HUES64 (cell line): ENCODE data around the gene UBASH3A. TPM values are rescaled to one million over a fixed set of nuclear protein-coding genes. Genes with fewer than 3 reads are reported as not detected.

ENCODE experiments used
- H3K27ac ChIP-seq: 2 replicates; pipeline ENCODE4 v1.7.0; 2013; ENCODE audit warnings: low read depth, low read length, inconsistent platforms
- H3K27me3 ChIP-seq: 2 replicates; pipeline ENCODE4 v1.6.1; 2013; ENCODE audit warnings: mild to moderate bottlenecking, low read length; ENCODE audit not compliant: insufficient read depth
- H3K36me3 ChIP-seq: 2 replicates; pipeline ENCODE4 v1.6.1; 2013; ENCODE audit warnings: mild to moderate bottlenecking, low read length; ENCODE audit not compliant: insufficient read depth
- H3K4me1 ChIP-seq: 2 replicates; pipeline ENCODE4 v1.6.1; 2013; ENCODE audit warnings: mild to moderate bottlenecking, low read length, moderate library complexity; ENCODE audit not compliant: insufficient read depth
- H3K4me3 ChIP-seq: 2 replicates; pipeline ENCODE4 v1.5.1; 2013; ENCODE audit warnings: mild to moderate bottlenecking, low read length, moderate library complexity
- H3K9ac ChIP-seq: 2 replicates; pipeline ENCODE4 v1.6.1; 2013; ENCODE audit warnings: mild to moderate bottlenecking, low read depth, low read length
- H3K9me3 ChIP-seq: 2 replicates; pipeline ENCODE4 v1.6.1; 2013; ENCODE audit warnings: low read depth, low read length; ENCODE audit not compliant: insufficient read depth
- WGBS: fragments of 150-250, 120-280 bp; methylation state at CpG from one replicate; pipeline ENCODE4 v1.1.7; 2013; ENCODE audit warnings: missing lambda C conversion rate; 5-methylcytosine and 5-hydroxymethylcytosine counted together
- polyA plus RNA-seq, 2 experiments: library from polyadenylated mRNA; stranded (reverse); fragments of 50-300 nt; gene quantifications; one replicate each; pipeline ENCODE4 v1.2.3, GENCODE V29; 2013

The UBASH3A gene
- polyA plus RNA-seq (2013, experiment 1 of 2) = not detected
- polyA plus RNA-seq (2013, experiment 2 of 2) = not detected

GRCh38 chr21:42403611-42404231 is at the start of gene UBASH3A:
Gene UBASH3A (plus strand): TSS chr21:42403902. CDS start chr21:42403946, 44 bp downstream.
- Histone ChIP-seq H3K36me3 (no peaks in the 10 kb centered on the region), H3K4me3 (no peak within 1 kb of the TSS), H3K9me3 (peaks cover 8% of the 10 kb centered on the region), H3K4me1 (0 out of 2 replicates have a peak, but pooled peaks cover 3% of the 10 kb centered on the region), H3K27ac (no peak within 1 kb of the TSS), H3K27me3 (no peaks in the 10 kb centered on the region), H3K9ac (no peak within 1 kb of the TSS)
- WGBS = 92% methylated on average over 21 of the region's 21 CpGs

- Histone ChIP-seq H3K27me3 (no peaks in the 10 kb centered on the region), H3K9ac (no peak overlapping the region), H3K4me3 (no peak overlapping the region), H3K4me1 (no peaks in the 10 kb centered on the region), H3K27ac (no peak overlapping the region), H3K36me3 (no peaks in the 10 kb centered on the region), H3K9me3 (peaks cover 9% of the 10 kb centered on the region; the same call in 1 of the 2 replicates)
- 91% methylated on average over 2 of the region's 2 CpGs for WGBS
Measured at GRCh38 chr21:42356046-42356445, 47.7 kb upstream of the UBASH3A start.

- Histone ChIP-seq H3K9me3 (peaks cover 9% of the 10 kb centered on the region; the same call in 1 of the 2 replicates), H3K27ac (no peak overlapping the region), H3K9ac (no peak overlapping the region), H3K36me3 (no peaks in the 10 kb centered on the region), H3K4me1 (no peaks in the 10 kb centered on the region), H3K27me3 (no peaks in the 10 kb centered on the region), H3K4me3 (no peak overlapping the region)
- 75% methylated on average over 6 of the region's 6 CpGs for WGBS
Measured at GRCh38 chr21:42356650-42357049, 47.1 kb upstream of the UBASH3A start.

- WGBS = 91% methylated on average over 3 of the region's 3 CpGs
- H3K36me3 ChIP-seq = no peaks in the 10 kb centered on the region
- no peak overlapping the region for H3K9ac ChIP-seq
- no peaks in the 10 kb centered on the region for H3K4me1 ChIP-seq
- no peak overlapping the region for H3K4me3 ChIP-seq
- no peaks in the 10 kb centered on the region for H3K27me3 ChIP-seq
- H3K9me3 ChIP-seq = peaks cover 9% of the 10 kb centered on the region; the same call in 1 of the 2 replicates
- no peak overlapping the region for H3K27ac ChIP-seq
Measured at GRCh38 chr21:42357307-42357706, 46.4 kb upstream of the UBASH3A start.

GRCh38 chr21:42358261-42358660 is 45.4 kb upstream of the UBASH3A start:
- Histone ChIP-seq H3K9me3 (peaks cover 9% of the 10 kb centered on the region; the same call in 1 of the 2 replicates), H3K27me3 (no peaks in the 10 kb centered on the region)

GRCh38 chr21:42358937-42359336 is 44.8 kb upstream of the UBASH3A start:
- H3K4me1 ChIP-seq = no peaks in the 10 kb centered on the region
- H3K9ac ChIP-seq = no peak overlapping the region
- no peak overlapping the region for H3K4me3 ChIP-seq
- peaks cover 9% of the 10 kb centered on the region; the same call in 1 of the 2 replicates for H3K9me3 ChIP-seq
- no peaks in the 10 kb centered on the region for H3K36me3 ChIP-seq
- WGBS = 89% methylated on average over 13 of the region's 13 CpGs
- no peaks in the 10 kb centered on the region for H3K27me3 ChIP-seq
- no peak overlapping the region for H3K27ac ChIP-seq

More at GRCh38 chr21:42358261-42358660, 45.4 kb upstream of the UBASH3A start:
- H3K4me1 ChIP-seq = no peaks in the 10 kb centered on the region
- WGBS = 93% methylated on average over 12 of the region's 12 CpGs
- no peak overlapping the region for H3K27ac ChIP-seq
- H3K4me3 ChIP-seq = no peak overlapping the region
- no peak overlapping the region for H3K9ac ChIP-seq
- no peaks in the 10 kb centered on the region for H3K36me3 ChIP-seq

- no peak overlapping the region for H3K9ac ChIP-seq
- H3K36me3 ChIP-seq = no peaks in the 10 kb centered on the region
- H3K27me3 ChIP-seq = no peaks in the 10 kb centered on the region
- H3K27ac ChIP-seq = no peak overlapping the region
- no peak overlapping the region for H3K4me3 ChIP-seq
- H3K9me3 ChIP-seq = peaks cover 9% of the 10 kb centered on the region; the same call in 1 of the 2 replicates
- WGBS = 85% methylated on average over 2 of the region's 2 CpGs
- H3K4me1 ChIP-seq = no peaks in the 10 kb centered on the region
Measured at GRCh38 chr21:42360317-42360716, 43.4 kb upstream of the UBASH3A start.

- Histone ChIP-seq H3K9ac (no peak overlapping the region), H3K27me3 (no peaks in the 10 kb centered on the region), H3K27ac (no peak overlapping the region), H3K4me1 (no peaks in the 10 kb centered on the region), H3K36me3 (no peaks in the 10 kb centered on the region), H3K4me3 (no peak overlapping the region), H3K9me3 (peaks cover 9% of the 10 kb centered on the region; the same call in 1 of the 2 replicates)
- 78% methylated on average over 7 of the region's 7 CpGs for WGBS
Measured at GRCh38 chr21:42361286-42361685, 42.4 kb upstream of the UBASH3A start.

GRCh38 chr21:42362198-42362597 is 41.5 kb upstream of the UBASH3A start:
- Histone ChIP-seq H3K9ac (no peak overlapping the region), H3K4me3 (no peak overlapping the region), H3K27me3 (no peaks in the 10 kb centered on the region), H3K4me1 (no peaks in the 10 kb centered on the region), H3K27ac (no peak overlapping the region), H3K9me3 (peaks cover 9% of the 10 kb centered on the region; the same call in 1 of the 2 replicates), H3K36me3 (no peaks in the 10 kb centered on the region)
- 86% methylated on average over 12 of the region's 12 CpGs for WGBS

GRCh38 chr21:42362700-42363099 is 41.0 kb upstream of the UBASH3A start:
- Histone ChIP-seq H3K36me3 (no peaks in the 10 kb centered on the region), H3K4me1 (no peaks in the 10 kb centered on the region), H3K27me3 (no peaks in the 10 kb centered on the region), H3K27ac (no peak overlapping the region), H3K9ac (no peak overlapping the region), H3K9me3 (peaks cover 9% of the 10 kb centered on the region; the same call in 1 of the 2 replicates), H3K4me3 (no peak overlapping the region)
- WGBS = 93% methylated on average over 7 of the region's 9 CpGs

GRCh38 chr21:42363312-42363711 is 40.4 kb upstream of the UBASH3A start:
- no peak overlapping the region for H3K27ac ChIP-seq
- no peaks in the 10 kb centered on the region for H3K27me3 ChIP-seq
- 97% methylated on average over 8 of the region's 8 CpGs for WGBS
- no peaks in the 10 kb centered on the region for H3K4me1 ChIP-seq
- H3K4me3 ChIP-seq = no peak overlapping the region
- peaks cover 9% of the 10 kb centered on the region; the same call in 1 of the 2 replicates for H3K9me3 ChIP-seq
- no peak overlapping the region for H3K9ac ChIP-seq
- no peaks in the 10 kb centered on the region for H3K36me3 ChIP-seq
